ENCODE results near the gene LGALS9. TPM values are rescaled to one million over a fixed set of nuclear protein-coding genes. Genes with fewer than 3 reads are reported as not detected.
"Not testable (repeated sequence)": the region's sequence is repeated elsewhere in the genome, so short reads cannot be mapped to it uniquely, and the experiment has no call there.

The LGALS9 gene
- polyA plus RNA-seq, 1 of the 3 experiments (the other 2 are of a cell fraction), result 0.21 TPM

DNA sequence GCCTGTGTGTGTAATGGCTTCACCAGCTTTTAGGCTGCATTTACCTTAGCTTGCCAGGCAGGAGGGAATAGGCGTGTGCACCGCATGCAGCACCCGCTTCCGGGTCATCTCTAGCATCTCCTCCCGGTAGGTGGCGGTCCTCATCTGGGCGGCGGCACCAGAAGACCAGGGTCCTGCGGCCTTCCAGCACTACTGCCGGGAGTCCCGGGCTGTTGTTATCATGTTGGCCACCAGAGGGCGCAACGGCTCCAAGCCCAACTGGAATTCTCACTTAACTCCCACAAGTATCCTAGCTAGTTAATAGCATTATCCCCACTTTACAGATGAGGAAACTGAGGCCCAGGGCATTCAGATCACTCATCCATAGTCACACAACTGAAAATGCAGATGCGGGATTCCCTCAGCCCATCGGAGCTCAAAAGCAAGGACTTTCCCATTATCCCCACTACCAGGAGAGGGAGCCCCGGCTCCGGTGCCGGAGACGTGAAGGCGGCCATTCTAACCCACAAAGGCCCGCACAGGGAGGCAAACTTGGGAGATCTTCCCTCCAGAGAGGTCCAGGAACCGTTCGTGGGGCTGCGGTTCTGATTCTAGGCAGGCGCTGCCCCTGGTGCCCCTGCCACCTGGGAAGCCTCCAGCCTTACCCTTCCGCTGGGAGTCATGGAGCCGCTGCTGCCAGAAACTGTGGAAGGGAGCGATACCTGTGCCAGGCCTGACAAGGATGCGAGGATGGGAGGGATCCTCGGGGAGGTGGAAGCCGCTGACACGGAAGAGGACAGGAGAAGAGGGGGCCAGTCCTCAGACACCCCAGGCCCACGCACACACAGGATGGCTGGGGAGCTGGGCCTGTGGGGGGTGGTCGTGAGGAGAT, 23.9 kb downstream of the LGALS9 start (continued):
- TF ChIP-seq FOXJ3 (CRISPR knock-in tag; IDR thresholded peaks at IDR 0.05) (no peak), GABPA (IDR thresholded peaks at IDR 0.05; ENCODE audit: low read depth) (0 out of 2 replicates have a peak, but pooled peaks have one; percentile 22), TAF1 (IDR thresholded peaks at IDR 0.05; ENCODE audit: borderline replicate concordance, low read depth, low read length) (no peak), TEAD4 (IDR thresholded peaks at IDR 0.05; ENCODE audit: borderline replicate concordance, insufficient read depth) (no peak), CHD2 (IDR thresholded peaks at IDR 0.05; ENCODE audit: low read length, partially characterized antibody) (no peak), EP300 (IDR thresholded peaks at IDR 0.05; ENCODE audit: borderline replicate concordance in 1 of 2, low read depth in 1 of 2, low read length in 1 of 2) (no peak), MEF2A (IDR thresholded peaks at IDR 0.05; ENCODE audit: borderline replicate concordance, low read depth) (no peak), RFX5 (IDR thresholded peaks at IDR 0.05; ENCODE audit: low read length) (no peak)
- TF ChIP-seq, protein P1, sequence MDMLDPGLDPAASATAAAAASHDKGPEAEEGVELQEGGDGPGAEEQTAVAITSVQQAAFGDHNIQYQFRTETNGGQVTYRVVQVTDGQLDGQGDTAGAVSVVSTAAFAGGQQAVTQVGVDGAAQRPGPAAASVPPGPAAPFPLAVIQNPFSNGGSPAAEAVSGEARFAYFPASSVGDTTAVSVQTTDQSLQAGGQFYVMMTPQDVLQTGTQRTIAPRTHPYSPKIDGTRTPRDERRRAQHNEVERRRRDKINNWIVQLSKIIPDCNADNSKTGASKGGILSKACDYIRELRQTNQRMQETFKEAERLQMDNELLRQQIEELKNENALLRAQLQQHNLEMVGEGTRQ (IDR thresholded peaks at IDR 0.05; ENCODE audit: borderline replicate concordance, low read depth, low read length), result no peak
- TF ChIP-seq, protein P2, sequence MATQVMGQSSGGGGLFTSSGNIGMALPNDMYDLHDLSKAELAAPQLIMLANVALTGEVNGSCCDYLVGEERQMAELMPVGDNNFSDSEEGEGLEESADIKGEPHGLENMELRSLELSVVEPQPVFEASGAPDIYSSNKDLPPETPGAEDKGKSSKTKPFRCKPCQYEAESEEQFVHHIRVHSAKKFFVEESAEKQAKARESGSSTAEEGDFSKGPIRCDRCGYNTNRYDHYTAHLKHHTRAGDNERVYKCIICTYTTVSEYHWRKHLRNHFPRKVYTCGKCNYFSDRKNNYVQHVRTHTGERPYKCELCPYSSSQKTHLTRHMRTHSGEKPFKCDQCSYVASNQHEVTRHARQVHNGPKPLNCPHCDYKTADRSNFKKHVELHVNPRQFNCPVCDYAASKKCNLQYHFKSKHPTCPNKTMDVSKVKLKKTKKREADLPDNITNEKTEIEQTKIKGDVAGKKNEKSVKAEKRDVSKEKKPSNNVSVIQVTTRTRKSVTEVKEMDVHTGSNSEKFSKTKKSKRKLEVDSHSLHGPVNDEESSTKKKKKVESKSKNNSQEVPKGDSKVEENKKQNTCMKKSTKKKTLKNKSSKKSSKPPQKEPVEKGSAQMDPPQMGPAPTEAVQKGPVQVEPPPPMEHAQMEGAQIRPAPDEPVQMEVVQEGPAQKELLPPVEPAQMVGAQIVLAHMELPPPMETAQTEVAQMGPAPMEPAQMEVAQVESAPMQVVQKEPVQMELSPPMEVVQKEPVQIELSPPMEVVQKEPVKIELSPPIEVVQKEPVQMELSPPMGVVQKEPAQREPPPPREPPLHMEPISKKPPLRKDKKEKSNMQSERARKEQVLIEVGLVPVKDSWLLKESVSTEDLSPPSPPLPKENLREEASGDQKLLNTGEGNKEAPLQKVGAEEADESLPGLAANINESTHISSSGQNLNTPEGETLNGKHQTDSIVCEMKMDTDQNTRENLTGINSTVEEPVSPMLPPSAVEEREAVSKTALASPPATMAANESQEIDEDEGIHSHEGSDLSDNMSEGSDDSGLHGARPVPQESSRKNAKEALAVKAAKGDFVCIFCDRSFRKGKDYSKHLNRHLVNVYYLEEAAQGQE (IDR thresholded peaks at IDR 0.05; ENCODE audit: low read depth, low read length), result no peak

DNA sequence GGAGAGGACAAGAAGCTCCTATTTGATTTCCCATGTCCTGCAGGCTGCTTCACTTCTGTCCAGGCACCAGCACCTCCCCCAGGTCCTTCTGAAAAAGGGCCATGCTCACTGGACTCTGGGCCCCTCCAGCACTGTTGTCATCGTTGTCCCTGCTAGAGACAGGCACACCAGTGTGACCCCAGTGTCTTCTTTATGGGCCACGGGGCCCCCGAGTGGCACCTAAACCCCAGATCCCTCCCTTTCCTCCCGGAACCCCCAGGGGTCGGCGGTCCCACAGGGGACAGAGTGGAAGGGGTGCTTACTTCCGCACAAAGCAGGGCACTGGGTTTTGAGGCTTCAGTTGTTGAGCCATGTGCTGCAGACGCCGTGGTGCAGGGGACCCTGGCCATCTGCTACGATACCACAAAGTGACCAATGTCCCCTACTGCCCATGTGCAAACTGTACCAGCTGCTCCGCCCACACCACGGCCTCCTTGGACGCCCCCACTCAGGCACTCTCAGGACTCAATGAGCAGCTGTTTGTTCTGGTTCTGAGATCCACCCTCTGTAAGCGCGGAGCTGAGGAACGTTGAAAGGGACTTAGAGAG, 24.6 kb downstream of the LGALS9 start:
- not testable (repeated sequence) for H3K9ac ChIP-seq; H2AFZ ChIP-seq (ENCODE audit: low read depth); H3K9me2 ChIP-seq; H3F3A ChIP-seq (replicated peaks; ENCODE audit: insufficient read depth); H3K27ac ChIP-seq (ENCODE audit: low read depth in 2 of 2, low read length in 1 of 2); H3K36me3 ChIP-seq (replicated peaks in 1 of 2; ENCODE audit: control insufficient read depth in 1 of 2, insufficient read depth in 2 of 2, low read length in 1 of 2); H3K4me1 ChIP-seq (ENCODE audit: control insufficient read depth in 1 of 2, insufficient read depth in 2 of 2, low read depth in 1 of 2, low read length in 1 of 2); H4K20me1 ChIP-seq (ENCODE audit: insufficient read depth); H3K9me3 ChIP-seq; H3K4me2 ChIP-seq; DNase-seq; H3K4me3 ChIP-seq (ENCODE audit: low read depth in 2 of 2, low read length in 1 of 2); H3K79me2 ChIP-seq (ENCODE audit: insufficient read depth); H3K27me3 ChIP-seq (ENCODE audit: insufficient read depth)
- ChIA-PET POLR2A (interaction anchor here (1.8 kb wide), 1 partner anchor 101 kb away, joined by 4 read pairs; no protein-coding TSS in a partner anchor), CTCF (interaction anchor here (0.7 to 17.8 kb wide), 20 partner anchors 9 to 422 kb away, joined by 3 to 365 read pairs (median 6); partner anchors contain the start of gene LGALS9)
- WGBS (ENCODE audit: low lambda C conversion rate), result 76% methylated on average over 11 of the region's 16 CpGs

DNA sequence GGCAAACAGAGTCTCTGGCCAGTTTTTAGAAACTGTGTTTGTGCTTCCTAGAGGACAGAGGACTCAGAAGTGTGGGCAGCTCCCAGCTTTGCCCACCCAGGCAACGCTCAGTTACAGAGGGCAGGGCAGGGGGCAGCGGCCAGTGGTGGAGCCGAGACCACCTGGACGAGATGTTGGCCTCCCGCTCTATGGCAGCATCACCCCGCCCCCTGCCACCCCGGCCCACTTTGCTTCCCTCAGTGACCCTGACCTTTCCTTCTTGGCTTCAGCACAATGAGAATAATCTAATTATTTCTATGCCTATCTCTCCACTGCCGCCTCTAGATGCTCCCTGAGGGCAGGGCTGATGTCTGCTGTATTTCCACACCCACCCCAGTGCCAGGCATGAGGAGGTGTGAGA, 25.6 kb downstream of the LGALS9 start:
- H3K4me3 ChIP-seq (ENCODE audit: low read depth in 2 of 2, low read length in 1 of 2); H3K27me3 ChIP-seq (ENCODE audit: insufficient read depth); H3K4me2 ChIP-seq; DNase-seq; H3K9ac ChIP-seq; H3K9me2 ChIP-seq; H3K79me2 ChIP-seq (ENCODE audit: insufficient read depth); H3K27ac ChIP-seq (ENCODE audit: low read depth in 2 of 2, low read length in 1 of 2); H3K4me1 ChIP-seq (ENCODE audit: control insufficient read depth in 1 of 2, insufficient read depth in 2 of 2, low read depth in 1 of 2, low read length in 1 of 2); H3K36me3 ChIP-seq (replicated peaks in 1 of 2; ENCODE audit: control insufficient read depth in 1 of 2, insufficient read depth in 2 of 2, low read length in 1 of 2); H3K9me3 ChIP-seq; H4K20me1 ChIP-seq (ENCODE audit: insufficient read depth); H2AFZ ChIP-seq (ENCODE audit: low read depth); H3F3A ChIP-seq (replicated peaks; ENCODE audit: insufficient read depth): not testable (repeated sequence)
- WGBS (ENCODE audit: low lambda C conversion rate), result 25% methylated on average over 6 of the region's 8 CpGs
- CTCF ChIA-PET, result interaction anchor here (2.6 to 17.8 kb wide), 4 partner anchors 8 to 225 kb away, joined by 7 to 286 read pairs (median 70); no protein-coding TSS in a partner anchor
- POLR2A ChIA-PET, result interaction anchor here (1.8 kb wide), 1 partner anchor 100 kb away, joined by 4 read pairs; no protein-coding TSS in a partner anchor
